Endodermal cell (in vitro differentiated cells): ENCODE data around the gene SRGAP2C. TPM values are rescaled to one million over a fixed set of nuclear protein-coding genes. Genes with fewer than 3 reads are reported as not detected.

Experiments
- DNase-seq: peaks from one replicate; pipeline ENCODE4 v3.0.0-alpha.2; 2017
- H3K27ac ChIP-seq: 2 replicates; pipeline ENCODE4 v1.5.1; 2013; ENCODE audit warnings: mild to moderate bottlenecking, low read depth, low read length, moderate library complexity
- H3K27me3 ChIP-seq: 2 replicates; pipeline ENCODE4 v1.6.1; 2013; ENCODE audit warnings: mild to moderate bottlenecking, low read length, moderate library complexity; ENCODE audit not compliant: insufficient read depth, control insufficient read depth, poor library complexity, severe bottlenecking
- H3K36me3 ChIP-seq: 2 replicates; pipeline ENCODE4 v1.7.0; 2013; ENCODE audit warnings: mild to moderate bottlenecking, low read length, moderate library complexity; ENCODE audit not compliant: control insufficient read depth, insufficient read depth
- H3K4me1 ChIP-seq: one replicate; pipeline ENCODE4 v1.7.0; 2013; ENCODE audit warnings: low read length; ENCODE audit not compliant: control insufficient read depth, insufficient read depth
- H3K4me3 ChIP-seq: 2 replicates; pipeline ENCODE4 v1.5.1; 2013; ENCODE audit warnings: mild to moderate bottlenecking, low read length, moderate library complexity
- H3K9ac ChIP-seq: 2 replicates; pipeline ENCODE4 v1.6.1; 2013; ENCODE audit warnings: mild to moderate bottlenecking, low read length, moderate library complexity; ENCODE audit not compliant: poor library complexity, severe bottlenecking; ENCODE audit errors: extremely low read depth
- H3K9me3 ChIP-seq: 2 replicates; pipeline ENCODE4 v1.6.1; 2013; ENCODE audit warnings: mild to moderate bottlenecking, low read length, moderate library complexity; ENCODE audit not compliant: control insufficient read depth
- H3K27ac Mint-ChIP-seq: 2 replicates; pipeline ENCODE4 v1.8.0; 2020; ENCODE audit warnings: mixed read lengths
- H3K27me3 Mint-ChIP-seq: 2 replicates; pipeline ENCODE4 v1.8.0; 2021; ENCODE audit warnings: mild to moderate bottlenecking, mixed read lengths; ENCODE audit not compliant: insufficient read depth
- H3K36me3 Mint-ChIP-seq: 2 replicates; pipeline ENCODE4 v1.8.0; 2020; ENCODE audit warnings: low read depth, mixed read lengths
- H3K4me1 Mint-ChIP-seq: 2 replicates; pipeline ENCODE4 v1.8.0; 2020; ENCODE audit warnings: mixed read lengths
- H3K4me3 Mint-ChIP-seq: 2 replicates; pipeline ENCODE4 v1.8.0; 2020; ENCODE audit warnings: mild to moderate bottlenecking, moderate library complexity, mixed read lengths
- H3K9me3 Mint-ChIP-seq: 2 replicates; pipeline ENCODE4 v1.8.0; 2020; ENCODE audit warnings: mild to moderate bottlenecking, mixed read lengths
- WGBS, 2 experiments: methylation state at CpG; one replicate each; pipeline versions ENCODE4 v1.1.5 to v1.1.7; 2013; ENCODE audit warnings: missing lambda C conversion rate in 2 of 2, mixed read lengths in 1 of 2; ENCODE audit not compliant: insufficient coverage in 1 of 2, insufficient read length in 1 of 2; 5-methylcytosine and 5-hydroxymethylcytosine counted together
- total RNA-seq, 2 donors: library from RNA; stranded (reverse); fragmentation: NEBNext Ultra II Directional in 1 of 2; extraction: Animal tissue kit (Norgen Biotek cat#: 25700) in 1 of 2; gene quantifications; 2 replicates in 1 of 2; 3 replicates in 1 of 2; pipeline ENCODE4 v1.2.1, GENCODE V29; 2021
- TF ChIP-seq, protein P1 (sequence below): fragments of 200-600 bp; sonication (generic); conservative IDR thresholded peaks from 2 replicates; pipeline ENCODE4 v1.5.0; 2021; ENCODE audit warnings: antibody characterized with exemption, mild to moderate bottlenecking

Gene SRGAP2C
- total RNA-seq, 2 donors from 2014 or later = 42.4 to 56.0 TPM

DNA sequence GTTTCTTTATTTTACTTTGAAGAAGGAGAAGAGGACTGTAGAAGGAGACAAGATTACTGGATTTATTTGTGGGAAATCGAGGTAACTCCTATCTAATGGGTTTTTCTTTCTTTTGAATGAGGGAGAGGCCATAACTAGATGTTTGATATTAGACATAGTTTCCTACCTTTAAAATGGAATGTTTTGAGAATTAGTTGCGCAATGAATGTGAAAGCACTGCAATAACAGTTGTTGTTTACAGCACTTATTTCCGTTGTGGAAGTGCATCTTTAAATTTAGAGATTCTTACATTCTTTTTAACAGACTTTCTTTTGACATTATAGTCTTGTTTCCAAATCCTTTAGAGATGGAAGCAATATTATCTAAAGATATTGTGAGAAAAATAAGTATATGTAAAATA, 229.0 kb downstream of the SRGAP2C start:
- H3K4me1 Mint-ChIP-seq = peaks cover 2% of the 10 kb centered on the region
- H3K27ac Mint-ChIP-seq = no peak overlapping the region
- H3K27me3 Mint-ChIP-seq = peaks cover 3% of the 10 kb centered on the region
- H3K36me3 Mint-ChIP-seq = no peaks in the 10 kb centered on the region
- H3K4me3 Mint-ChIP-seq = no peak overlapping the region
- no peak overlapping the region for H3K9ac ChIP-seq
- no peaks in the 10 kb centered on the region for H3K36me3 ChIP-seq
- no peaks in the 10 kb centered on the region for H3K9me3 Mint-ChIP-seq
- TF ChIP-seq, protein P1, sequence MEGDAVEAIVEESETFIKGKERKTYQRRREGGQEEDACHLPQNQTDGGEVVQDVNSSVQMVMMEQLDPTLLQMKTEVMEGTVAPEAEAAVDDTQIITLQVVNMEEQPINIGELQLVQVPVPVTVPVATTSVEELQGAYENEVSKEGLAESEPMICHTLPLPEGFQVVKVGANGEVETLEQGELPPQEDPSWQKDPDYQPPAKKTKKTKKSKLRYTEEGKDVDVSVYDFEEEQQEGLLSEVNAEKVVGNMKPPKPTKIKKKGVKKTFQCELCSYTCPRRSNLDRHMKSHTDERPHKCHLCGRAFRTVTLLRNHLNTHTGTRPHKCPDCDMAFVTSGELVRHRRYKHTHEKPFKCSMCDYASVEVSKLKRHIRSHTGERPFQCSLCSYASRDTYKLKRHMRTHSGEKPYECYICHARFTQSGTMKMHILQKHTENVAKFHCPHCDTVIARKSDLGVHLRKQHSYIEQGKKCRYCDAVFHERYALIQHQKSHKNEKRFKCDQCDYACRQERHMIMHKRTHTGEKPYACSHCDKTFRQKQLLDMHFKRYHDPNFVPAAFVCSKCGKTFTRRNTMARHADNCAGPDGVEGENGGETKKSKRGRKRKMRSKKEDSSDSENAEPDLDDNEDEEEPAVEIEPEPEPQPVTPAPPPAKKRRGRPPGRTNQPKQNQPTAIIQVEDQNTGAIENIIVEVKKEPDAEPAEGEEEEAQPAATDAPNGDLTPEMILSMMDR = no peak
- no peaks in the 10 kb centered on the region for H3K4me1 ChIP-seq
- no peak for DNase-seq
- H3K27ac ChIP-seq = no peak overlapping the region
- 87 to 100% methylated on average over 2 to 3 of the region's 3 CpGs for WGBS, 2 experiments
- no peaks in the 10 kb centered on the region for H3K27me3 ChIP-seq
- no peaks in the 10 kb centered on the region for H3K9me3 ChIP-seq
- no peak overlapping the region for H3K4me3 ChIP-seq

DNA sequence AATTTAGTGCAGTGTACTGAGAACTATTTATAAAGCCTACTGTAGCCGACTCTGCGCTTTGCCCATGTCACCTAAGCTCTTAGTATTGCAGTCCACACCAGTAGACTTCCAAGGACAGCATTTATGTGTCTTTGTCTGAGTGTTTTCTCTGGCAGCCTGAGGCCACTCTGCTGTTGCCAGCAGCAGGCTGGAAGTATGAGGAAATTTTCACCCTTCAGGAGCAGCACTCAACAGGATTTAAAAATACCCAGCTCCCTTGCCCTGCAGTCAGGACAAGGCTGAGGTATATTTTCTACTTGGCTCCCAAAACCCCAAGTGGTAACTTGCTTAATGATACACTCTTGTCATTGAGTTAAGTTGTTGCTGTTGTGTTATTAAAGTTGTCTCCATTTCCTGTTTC, 230.1 kb downstream of the SRGAP2C start:
- no peaks in the 10 kb centered on the region for H3K9me3 ChIP-seq
- TF ChIP-seq, protein P1 = no peak
- 93% methylated on average over 2 of the region's 2 CpGs; no CpG with 5 or more reads in 1 of the 2 experiments for WGBS, 2 experiments

DNA sequence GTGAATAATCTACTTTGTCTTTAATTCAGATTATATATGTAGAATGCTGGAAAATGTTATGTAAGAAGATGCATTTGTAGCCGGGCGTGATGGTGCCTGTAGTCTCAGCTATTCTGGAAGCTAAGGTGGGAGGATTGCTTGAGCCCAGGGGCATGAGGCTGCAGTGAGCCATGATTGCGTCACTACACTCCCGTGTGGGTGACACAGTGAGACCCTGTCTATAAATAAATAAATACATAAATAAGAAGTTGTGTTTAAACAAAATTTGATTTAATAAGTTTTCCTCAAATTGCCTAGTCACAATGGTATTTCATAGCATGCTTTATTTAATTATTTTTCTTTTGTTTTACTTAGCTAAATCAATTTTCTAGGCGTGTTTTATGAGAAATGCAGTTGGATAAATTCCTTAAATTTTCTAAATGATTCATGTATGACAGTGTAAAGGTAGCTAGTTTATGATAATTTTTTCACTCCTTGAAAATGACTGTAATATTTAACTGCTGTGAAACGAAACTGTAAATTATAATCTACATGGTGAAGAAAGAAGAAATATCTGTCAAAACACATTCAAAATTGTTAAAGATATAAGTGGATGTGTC, 232.6 kb downstream of the SRGAP2C start:
- 92% methylated on average over 4 of the region's 6 CpGs; no CpG with 5 or more reads in 1 of the 2 experiments for WGBS, 2 experiments

More for the DNA sequence above, 230.1 kb downstream of the SRGAP2C start:
- Mint-ChIP-seq H3K27me3 (peaks cover 6% of the 10 kb centered on the region), H3K27ac (no peak overlapping the region), H3K36me3 (no peaks in the 10 kb centered on the region), H3K9me3 (no peaks in the 10 kb centered on the region), H3K4me1 (peaks cover 2% of the 10 kb centered on the region), H3K4me3 (no peak overlapping the region)
- Histone ChIP-seq H3K9ac (no peak overlapping the region), H3K4me3 (no peak overlapping the region), H3K27me3 (no peaks in the 10 kb centered on the region), H3K4me1 (no peaks in the 10 kb centered on the region), H3K27ac (no peak overlapping the region), H3K36me3 (no peaks in the 10 kb centered on the region)
- no peak for DNase-seq

More for the DNA sequence above, 232.6 kb downstream of the SRGAP2C start:
- no peaks in the 10 kb centered on the region for H3K36me3 Mint-ChIP-seq
- Histone ChIP-seq H3K9ac (no peak overlapping the region), H3K27ac (no peak overlapping the region), H3K9me3 (no peaks in the 10 kb centered on the region), H3K27me3 (no peaks in the 10 kb centered on the region), H3K4me3 (no peak overlapping the region), H3K36me3 (no peaks in the 10 kb centered on the region), H3K4me1 (no peaks in the 10 kb centered on the region)
- DNase-seq = no peak
- no peak overlapping the region for H3K4me3 Mint-ChIP-seq
- peaks cover 6% of the 10 kb centered on the region for H3K27me3 Mint-ChIP-seq
- H3K9me3 Mint-ChIP-seq = no peaks in the 10 kb centered on the region
- TF ChIP-seq, protein P1 = no peak
- peaks cover 2% of the 10 kb centered on the region for H3K4me1 Mint-ChIP-seq
- no peak overlapping the region for H3K27ac Mint-ChIP-seq
